WTC11 (cell line): ENCODE measurements around the gene MRPS9. TPM values are rescaled to one million over a fixed set of nuclear protein-coding genes. Genes with fewer than 3 reads are reported as not detected.

Source experiments
- ATAC-seq: fragments of 200-7000 bp; cut with Tn5 transposase; 2 replicates; pipeline ENCODE4 v1.10.0; 2021; ENCODE audit warnings: mild to moderate bottlenecking, moderate library complexity
- CTCF ChIA-PET: fragments of 300-600 bp; sonication (Branson Sonifier 250); formaldehyde crosslinking; loops from one replicate; lab custom pipeline; 2021; ENCODE audit warnings: antibody characterized with exemption; lab: Charles Lee
- POLR2A ChIA-PET: fragments of 350-600 bp; sonication (Branson Sonifier 250); formaldehyde crosslinking; loops from one replicate; lab custom pipeline; 2021; ENCODE audit warnings: antibody characterized with exemption; lab: Charles Lee
- DNase-seq: peaks from one replicate; pipeline ENCODE4 v3.0.0; 2021; ENCODE audit warnings: low spot score
- H3K27ac Mint-ChIP-seq: 2 replicates; pipeline ENCODE4 v1.8.0; 2021; ENCODE audit warnings: mixed read lengths
- H3K27me3 Mint-ChIP-seq: 2 replicates; pipeline ENCODE4 v1.8.0; 2021; ENCODE audit warnings: low read depth, mild to moderate bottlenecking, moderate library complexity, mixed read lengths
- H3K36me3 Mint-ChIP-seq: 2 replicates; pipeline ENCODE4 v1.8.0; 2021; ENCODE audit warnings: mixed read lengths
- H3K4me1 Mint-ChIP-seq: 2 replicates; pipeline ENCODE4 v1.8.0; 2022; ENCODE audit warnings: mixed read lengths
- H3K4me3 Mint-ChIP-seq: 2 replicates; pipeline ENCODE4 v1.8.0; 2021; ENCODE audit warnings: mild to moderate bottlenecking, moderate library complexity, mixed read lengths
- H3K9me3 Mint-ChIP-seq: 2 replicates; pipeline ENCODE4 v1.8.0; 2021; ENCODE audit warnings: mixed read lengths
- CBFB ChIP-seq: sonication (generic); formaldehyde crosslinking; IDR thresholded peaks from 2 replicates; pipeline ENCODE4 v1.8.1; 2022; ENCODE audit warnings: mild to moderate bottlenecking, low read depth, missing genetic modification reagents
- ELF4 ChIP-seq: sonication (generic); formaldehyde crosslinking; IDR thresholded peaks from 2 replicates; pipeline ENCODE4 v1.8.1; 2022; ENCODE audit warnings: low read depth, mild to moderate bottlenecking, moderate library complexity, missing genetic modification reagents
- EMX1 ChIP-seq: fragments of 250-450 bp; sonication (Bioruptor Pico); IDR thresholded peaks from 2 replicates; pipeline ENCODE4 v1.8.0; 2021; ENCODE audit warnings: mild to moderate bottlenecking
- GTF2I ChIP-seq: fragments of 250-450 bp; sonication (Bioruptor Pico); conservative IDR thresholded peaks from 2 replicates; pipeline ENCODE4 v1.4.0; 2021; ENCODE audit warnings: mild to moderate bottlenecking
- IRF2 ChIP-seq: sonication (generic); formaldehyde crosslinking; IDR thresholded peaks from 2 replicates; pipeline ENCODE4 v1.8.0; 2022; ENCODE audit warnings: low read depth, missing genetic modification reagents, borderline replicate concordance
- JAZF1 ChIP-seq: fragments of 250-450 bp; sonication (Bioruptor Pico); IDR thresholded peaks from 2 replicates; pipeline ENCODE4 v1.9.0; 2021; ENCODE audit warnings: moderate library complexity, mild to moderate bottlenecking, inconsistent platforms
- NR2C2 ChIP-seq: sonication (generic); formaldehyde crosslinking; IDR thresholded peaks from 2 replicates; pipeline ENCODE4 v1.8.0; 2022; ENCODE audit warnings: mild to moderate bottlenecking, missing genetic modification reagents
- OVOL2 ChIP-seq: fragments of 250-450 bp; sonication (Bioruptor Pico); IDR thresholded peaks from 2 replicates; pipeline ENCODE4 v1.9.0; 2021; ENCODE audit warnings: mild to moderate bottlenecking, borderline replicate concordance
- SMAD3 ChIP-seq: sonication (generic); formaldehyde crosslinking; IDR thresholded peaks from 2 replicates; pipeline ENCODE4 v1.8.0; 2022; ENCODE audit warnings: missing genetic modification reagents, mild to moderate bottlenecking, borderline replicate concordance
- SOX15 ChIP-seq: fragments of 250-450 bp; sonication (Bioruptor Pico); IDR thresholded peaks from 2 replicates; pipeline ENCODE4 v1.9.0; 2021; ENCODE audit warnings: mild to moderate bottlenecking
- ZBTB21 ChIP-seq: sonication (generic); formaldehyde crosslinking; IDR thresholded peaks from 2 replicates; pipeline ENCODE4 v1.8.1; 2023; ENCODE audit warnings: mild to moderate bottlenecking, missing genetic modification reagents, borderline replicate concordance
- ZNF396 ChIP-seq: fragments of 250-450 bp; sonication (Bioruptor Pico); IDR thresholded peaks from 2 replicates; pipeline ENCODE4 v1.8.0; 2021; ENCODE audit warnings: mild to moderate bottlenecking, moderate library complexity, borderline replicate concordance
- ZNF423 ChIP-seq: fragments of 250-450 bp; sonication (Bioruptor Pico); IDR thresholded peaks from 2 replicates; pipeline ENCODE4 v2.1.2; 2022; ENCODE audit warnings: mild to moderate bottlenecking, moderate library complexity
- total RNA-seq: library from RNA; stranded (reverse); gene quantifications from 3 replicates; pipeline ENCODE4 v1.2.3, GENCODE V29; 2021
- TF ChIP-seq, protein P1 (sequence below): sonication (generic); formaldehyde crosslinking; IDR thresholded peaks from 2 replicates; pipeline ENCODE4 v1.8.0; 2023; ENCODE audit warnings: mild to moderate bottlenecking, missing genetic modification reagents
- TF ChIP-seq, protein P2 (sequence below): sonication (generic); formaldehyde crosslinking; IDR thresholded peaks from 2 replicates; pipeline ENCODE4 v1.8.0; 2022; ENCODE audit warnings: missing genetic modification reagents
- TF ChIP-seq, protein P3 (sequence below): fragments of 250-450 bp; sonication (Bioruptor Pico); IDR thresholded peaks from 2 replicates; pipeline ENCODE4 v1.9.0; 2021; ENCODE audit warnings: mild to moderate bottlenecking
- TF ChIP-seq, protein P4 (sequence below): sonication (generic); formaldehyde crosslinking; IDR thresholded peaks from 2 replicates; pipeline ENCODE4 v1.8.1; 2023; ENCODE audit warnings: mild to moderate bottlenecking, missing genetic modification reagents
- TF ChIP-seq, protein P5 (sequence below): sonication (generic); formaldehyde crosslinking; IDR thresholded peaks from 2 replicates; pipeline ENCODE4 v1.8.0; 2023; ENCODE audit warnings: missing genetic modification reagents
- TF ChIP-seq, protein P6 (sequence below): sonication (generic); formaldehyde crosslinking; IDR thresholded peaks from 2 replicates; pipeline ENCODE4 v1.8.1; 2022; ENCODE audit warnings: missing genetic modification reagents, borderline replicate concordance
- TF ChIP-seq, protein P7 (sequence below): fragments of 250-450 bp; sonication (Bioruptor Pico); IDR thresholded peaks from 2 replicates; pipeline ENCODE4 v1.9.0; 2021; ENCODE audit warnings: moderate library complexity, mild to moderate bottlenecking, inconsistent platforms, borderline replicate concordance
- TF ChIP-seq, protein P8 (sequence below): sonication (generic); formaldehyde crosslinking; IDR thresholded peaks from 2 replicates; pipeline ENCODE4 v1.8.0; 2022; ENCODE audit warnings: mild to moderate bottlenecking, missing genetic modification reagents
- TF ChIP-seq, protein P9 (sequence below): sonication (generic); formaldehyde crosslinking; IDR thresholded peaks from 2 replicates; pipeline ENCODE4 v1.8.1; 2023; ENCODE audit warnings: mild to moderate bottlenecking, missing genetic modification reagents, moderate library complexity
- TF ChIP-seq, protein P10 (sequence below): sonication (generic); formaldehyde crosslinking; IDR thresholded peaks from 2 replicates; pipeline ENCODE4 v1.8.0; 2022; ENCODE audit warnings: mild to moderate bottlenecking, missing genetic modification reagents

Gene MRPS9
- total RNA-seq, 1 experiment from 2014 or later, result 75.3 TPM

DNA sequence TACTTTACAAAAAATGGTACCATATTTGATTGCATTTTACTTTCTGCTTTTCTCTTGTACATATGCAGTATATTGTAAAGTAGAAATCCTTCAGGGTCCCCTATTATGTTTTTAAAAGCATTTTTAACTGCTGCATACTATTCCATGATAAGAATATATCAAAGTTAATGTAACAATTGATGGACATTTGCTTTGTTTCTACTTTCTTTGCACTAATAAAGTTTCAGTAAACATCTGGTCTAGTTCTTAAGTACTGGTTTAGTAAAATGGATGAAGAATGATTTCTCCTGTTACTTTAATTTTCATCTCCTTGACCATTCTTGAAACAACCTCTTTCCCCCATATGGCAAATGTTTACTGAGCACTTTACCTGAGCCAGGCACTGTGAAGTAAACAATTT, 1.7 kb downstream of the MRPS9 start (continued):
- TF ChIP-seq, protein P1, sequence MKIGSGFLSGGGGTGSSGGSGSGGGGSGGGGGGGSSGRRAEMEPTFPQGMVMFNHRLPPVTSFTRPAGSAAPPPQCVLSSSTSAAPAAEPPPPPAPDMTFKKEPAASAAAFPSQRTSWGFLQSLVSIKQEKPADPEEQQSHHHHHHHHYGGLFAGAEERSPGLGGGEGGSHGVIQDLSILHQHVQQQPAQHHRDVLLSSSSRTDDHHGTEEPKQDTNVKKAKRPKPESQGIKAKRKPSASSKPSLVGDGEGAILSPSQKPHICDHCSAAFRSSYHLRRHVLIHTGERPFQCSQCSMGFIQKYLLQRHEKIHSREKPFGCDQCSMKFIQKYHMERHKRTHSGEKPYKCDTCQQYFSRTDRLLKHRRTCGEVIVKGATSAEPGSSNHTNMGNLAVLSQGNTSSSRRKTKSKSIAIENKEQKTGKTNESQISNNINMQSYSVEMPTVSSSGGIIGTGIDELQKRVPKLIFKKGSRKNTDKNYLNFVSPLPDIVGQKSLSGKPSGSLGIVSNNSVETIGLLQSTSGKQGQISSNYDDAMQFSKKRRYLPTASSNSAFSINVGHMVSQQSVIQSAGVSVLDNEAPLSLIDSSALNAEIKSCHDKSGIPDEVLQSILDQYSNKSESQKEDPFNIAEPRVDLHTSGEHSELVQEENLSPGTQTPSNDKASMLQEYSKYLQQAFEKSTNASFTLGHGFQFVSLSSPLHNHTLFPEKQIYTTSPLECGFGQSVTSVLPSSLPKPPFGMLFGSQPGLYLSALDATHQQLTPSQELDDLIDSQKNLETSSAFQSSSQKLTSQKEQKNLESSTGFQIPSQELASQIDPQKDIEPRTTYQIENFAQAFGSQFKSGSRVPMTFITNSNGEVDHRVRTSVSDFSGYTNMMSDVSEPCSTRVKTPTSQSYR (CRISPR knock-in tag), result no peak
- TF ChIP-seq OVOL2 (CRISPR knock-in tag) (no peak), SOX15 (CRISPR knock-in tag) (no peak), EMX1 (no peak), SMAD3 (CRISPR knock-in tag) (no peak), IRF2 (CRISPR knock-in tag) (no peak), GTF2I (CRISPR knock-in tag) (no peak)
- TF ChIP-seq, protein P2, sequence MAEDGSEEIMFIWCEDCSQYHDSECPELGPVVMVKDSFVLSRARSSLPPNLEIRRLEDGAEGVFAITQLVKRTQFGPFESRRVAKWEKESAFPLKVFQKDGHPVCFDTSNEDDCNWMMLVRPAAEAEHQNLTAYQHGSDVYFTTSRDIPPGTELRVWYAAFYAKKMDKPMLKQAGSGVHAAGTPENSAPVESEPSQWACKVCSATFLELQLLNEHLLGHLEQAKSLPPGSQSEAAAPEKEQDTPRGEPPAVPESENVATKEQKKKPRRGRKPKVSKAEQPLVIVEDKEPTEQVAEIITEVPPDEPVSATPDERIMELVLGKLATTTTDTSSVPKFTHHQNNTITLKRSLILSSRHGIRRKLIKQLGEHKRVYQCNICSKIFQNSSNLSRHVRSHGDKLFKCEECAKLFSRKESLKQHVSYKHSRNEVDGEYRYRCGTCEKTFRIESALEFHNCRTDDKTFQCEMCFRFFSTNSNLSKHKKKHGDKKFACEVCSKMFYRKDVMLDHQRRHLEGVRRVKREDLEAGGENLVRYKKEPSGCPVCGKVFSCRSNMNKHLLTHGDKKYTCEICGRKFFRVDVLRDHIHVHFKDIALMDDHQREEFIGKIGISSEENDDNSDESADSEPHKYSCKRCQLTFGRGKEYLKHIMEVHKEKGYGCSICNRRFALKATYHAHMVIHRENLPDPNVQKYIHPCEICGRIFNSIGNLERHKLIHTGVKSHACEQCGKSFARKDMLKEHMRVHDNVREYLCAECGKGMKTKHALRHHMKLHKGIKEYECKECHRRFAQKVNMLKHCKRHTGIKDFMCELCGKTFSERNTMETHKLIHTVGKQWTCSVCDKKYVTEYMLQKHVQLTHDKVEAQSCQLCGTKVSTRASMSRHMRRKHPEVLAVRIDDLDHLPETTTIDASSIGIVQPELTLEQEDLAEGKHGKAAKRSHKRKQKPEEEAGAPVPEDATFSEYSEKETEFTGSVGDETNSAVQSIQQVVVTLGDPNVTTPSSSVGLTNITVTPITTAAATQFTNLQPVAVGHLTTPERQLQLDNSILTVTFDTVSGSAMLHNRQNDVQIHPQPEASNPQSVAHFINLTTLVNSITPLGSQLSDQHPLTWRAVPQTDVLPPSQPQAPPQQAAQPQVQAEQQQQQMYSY (CRISPR knock-in tag), result no peak
- TF ChIP-seq, protein P3, sequence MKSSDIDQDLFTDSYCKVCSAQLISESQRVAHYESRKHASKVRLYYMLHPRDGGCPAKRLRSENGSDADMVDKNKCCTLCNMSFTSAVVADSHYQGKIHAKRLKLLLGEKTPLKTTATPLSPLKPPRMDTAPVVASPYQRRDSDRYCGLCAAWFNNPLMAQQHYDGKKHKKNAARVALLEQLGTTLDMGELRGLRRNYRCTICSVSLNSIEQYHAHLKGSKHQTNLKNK (CRISPR knock-in tag), result no peak
- TF ChIP-seq, protein P4, sequence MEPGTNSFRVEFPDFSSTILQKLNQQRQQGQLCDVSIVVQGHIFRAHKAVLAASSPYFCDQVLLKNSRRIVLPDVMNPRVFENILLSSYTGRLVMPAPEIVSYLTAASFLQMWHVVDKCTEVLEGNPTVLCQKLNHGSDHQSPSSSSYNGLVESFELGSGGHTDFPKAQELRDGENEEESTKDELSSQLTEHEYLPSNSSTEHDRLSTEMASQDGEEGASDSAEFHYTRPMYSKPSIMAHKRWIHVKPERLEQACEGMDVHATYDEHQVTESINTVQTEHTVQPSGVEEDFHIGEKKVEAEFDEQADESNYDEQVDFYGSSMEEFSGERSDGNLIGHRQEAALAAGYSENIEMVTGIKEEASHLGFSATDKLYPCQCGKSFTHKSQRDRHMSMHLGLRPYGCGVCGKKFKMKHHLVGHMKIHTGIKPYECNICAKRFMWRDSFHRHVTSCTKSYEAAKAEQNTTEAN, result no peak

DNA sequence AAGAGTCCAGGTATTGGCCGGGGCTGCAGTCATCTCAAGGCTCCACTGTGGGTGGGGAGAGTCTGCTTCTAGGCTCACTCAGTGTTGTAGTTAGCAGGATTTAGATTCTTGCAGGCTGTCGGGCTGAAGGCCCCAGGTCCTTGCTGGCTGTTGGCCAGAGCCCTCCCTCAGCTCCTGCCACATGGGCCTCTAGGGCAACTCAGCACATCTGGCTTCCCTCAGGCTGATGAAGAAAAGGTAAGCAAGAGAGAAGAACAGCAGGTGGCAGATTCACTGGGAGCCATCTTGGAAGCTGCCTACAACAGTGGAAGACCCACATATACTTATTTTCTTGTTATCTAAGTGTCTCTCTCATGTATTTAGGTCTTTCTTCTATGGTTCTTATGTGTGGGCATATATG, 4.3 kb downstream of the MRPS9 start:
- Mint-ChIP-seq H3K9me3 (no peaks in the 10 kb centered on the region), H3K4me1 (peaks cover 32% of the 10 kb centered on the region), H3K27me3 (no peaks in the 10 kb centered on the region), H3K4me3 (no peak overlapping the region), H3K36me3 (peaks cover 12% of the 10 kb centered on the region), H3K27ac (peak overlapping the region; percentile 87)
- DNase-seq (peak; percentile 21), ATAC-seq (0 out of 2 replicates have a peak, but pooled peaks have one; percentile 2)
- ChIA-PET POLR2A (no interaction called here), CTCF (no interaction called here)
- TF ChIP-seq, protein P5, sequence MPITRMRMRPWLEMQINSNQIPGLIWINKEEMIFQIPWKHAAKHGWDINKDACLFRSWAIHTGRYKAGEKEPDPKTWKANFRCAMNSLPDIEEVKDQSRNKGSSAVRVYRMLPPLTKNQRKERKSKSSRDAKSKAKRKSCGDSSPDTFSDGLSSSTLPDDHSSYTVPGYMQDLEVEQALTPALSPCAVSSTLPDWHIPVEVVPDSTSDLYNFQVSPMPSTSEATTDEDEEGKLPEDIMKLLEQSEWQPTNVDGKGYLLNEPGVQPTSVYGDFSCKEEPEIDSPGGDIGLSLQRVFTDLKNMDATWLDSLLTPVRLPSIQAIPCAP (CRISPR knock-in tag), result no peak
- TF ChIP-seq JAZF1 (CRISPR knock-in tag), result no peak
- TF ChIP-seq, protein P6, sequence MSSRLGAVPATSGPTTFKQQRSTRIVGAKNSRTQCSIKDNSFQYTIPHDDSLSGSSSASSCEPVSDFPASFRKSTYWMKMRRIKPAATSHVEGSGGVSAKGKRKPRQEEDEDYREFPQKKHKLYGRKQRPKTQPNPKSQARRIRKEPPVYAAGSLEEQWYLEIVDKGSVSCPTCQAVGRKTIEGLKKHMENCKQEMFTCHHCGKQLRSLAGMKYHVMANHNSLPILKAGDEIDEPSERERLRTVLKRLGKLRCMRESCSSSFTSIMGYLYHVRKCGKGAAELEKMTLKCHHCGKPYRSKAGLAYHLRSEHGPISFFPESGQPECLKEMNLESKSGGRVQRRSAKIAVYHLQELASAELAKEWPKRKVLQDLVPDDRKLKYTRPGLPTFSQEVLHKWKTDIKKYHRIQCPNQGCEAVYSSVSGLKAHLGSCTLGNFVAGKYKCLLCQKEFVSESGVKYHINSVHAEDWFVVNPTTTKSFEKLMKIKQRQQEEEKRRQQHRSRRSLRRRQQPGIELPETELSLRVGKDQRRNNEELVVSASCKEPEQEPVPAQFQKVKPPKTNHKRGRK (CRISPR knock-in tag), result no peak
- no peak for TF ChIP-seq ZBTB21 (CRISPR knock-in tag)
- no peak for TF ChIP-seq CBFB (CRISPR knock-in tag)
- TF ChIP-seq, protein P7, sequence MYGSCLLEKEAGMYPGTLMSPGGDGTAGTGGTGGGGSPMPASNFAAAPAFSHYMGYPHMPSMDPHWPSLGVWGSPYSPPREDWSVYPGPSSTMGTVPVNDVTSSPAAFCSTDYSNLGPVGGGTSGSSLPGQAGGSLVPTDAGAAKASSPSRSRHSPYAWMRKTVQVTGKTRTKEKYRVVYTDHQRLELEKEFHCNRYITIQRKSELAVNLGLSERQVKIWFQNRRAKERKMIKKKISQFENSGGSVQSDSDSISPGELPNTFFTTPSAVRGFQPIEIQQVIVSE, result no peak
- no peak for TF ChIP-seq NR2C2 (CRISPR knock-in tag)
- TF ChIP-seq, protein P8, sequence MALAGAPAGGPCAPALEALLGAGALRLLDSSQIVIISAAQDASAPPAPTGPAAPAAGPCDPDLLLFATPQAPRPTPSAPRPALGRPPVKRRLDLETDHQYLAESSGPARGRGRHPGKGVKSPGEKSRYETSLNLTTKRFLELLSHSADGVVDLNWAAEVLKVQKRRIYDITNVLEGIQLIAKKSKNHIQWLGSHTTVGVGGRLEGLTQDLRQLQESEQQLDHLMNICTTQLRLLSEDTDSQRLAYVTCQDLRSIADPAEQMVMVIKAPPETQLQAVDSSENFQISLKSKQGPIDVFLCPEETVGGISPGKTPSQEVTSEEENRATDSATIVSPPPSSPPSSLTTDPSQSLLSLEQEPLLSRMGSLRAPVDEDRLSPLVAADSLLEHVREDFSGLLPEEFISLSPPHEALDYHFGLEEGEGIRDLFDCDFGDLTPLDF (CRISPR knock-in tag), result no peak
- TF ChIP-seq ZNF396 (CRISPR knock-in tag), result no peak
- TF ChIP-seq ELF4, result no peak
- no peak for TF ChIP-seq ZNF423 (CRISPR knock-in tag)
- TF ChIP-seq, protein P9, sequence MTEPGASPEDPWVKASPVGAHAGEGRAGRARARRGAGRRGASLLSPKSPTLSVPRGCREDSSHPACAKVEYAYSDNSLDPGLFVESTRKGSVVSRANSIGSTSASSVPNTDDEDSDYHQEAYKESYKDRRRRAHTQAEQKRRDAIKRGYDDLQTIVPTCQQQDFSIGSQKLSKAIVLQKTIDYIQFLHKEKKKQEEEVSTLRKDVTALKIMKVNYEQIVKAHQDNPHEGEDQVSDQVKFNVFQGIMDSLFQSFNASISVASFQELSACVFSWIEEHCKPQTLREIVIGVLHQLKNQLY (CRISPR knock-in tag), result no peak
- TF ChIP-seq, protein P10, sequence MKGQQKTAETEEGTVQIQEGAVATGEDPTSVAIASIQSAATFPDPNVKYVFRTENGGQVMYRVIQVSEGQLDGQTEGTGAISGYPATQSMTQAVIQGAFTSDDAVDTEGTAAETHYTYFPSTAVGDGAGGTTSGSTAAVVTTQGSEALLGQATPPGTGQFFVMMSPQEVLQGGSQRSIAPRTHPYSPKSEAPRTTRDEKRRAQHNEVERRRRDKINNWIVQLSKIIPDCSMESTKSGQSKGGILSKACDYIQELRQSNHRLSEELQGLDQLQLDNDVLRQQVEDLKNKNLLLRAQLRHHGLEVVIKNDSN (CRISPR knock-in tag), result no peak
- no peak for TF ChIP-seq IRF2 (CRISPR knock-in tag)
